ENCODE measurements around the gene GALNT5.

GALNT5 gene

GRCh38 chr2:157304811-157305722 is 47.6 kb downstream of the GALNT5 start:
- Histone ChIP-seq H3K36me3 (ENCODE audit: control insufficient read depth in 2 of 2, insufficient read depth in 1 of 2, low read length in 2 of 2) (no peaks in the 10 kb centered on the region), H3K4me3 (ENCODE audit: low read depth, low read length) (no peak overlapping the region), H3K27ac (ENCODE audit: extremely low read depth, low read depth, low read length) (no peak overlapping the region), H3K9me3 (ENCODE audit: control insufficient read depth, insufficient read depth, low read depth, low read length) (no peaks in the 10 kb centered on the region), H3K4me1 (ENCODE audit: control insufficient read depth, insufficient read depth, low read length) (no peaks in the 10 kb centered on the region)
- ChIA-PET CTCF (interaction anchor here (0.6 to 6.0 kb wide), 7 partner anchors 12 to 186 kb away, joined by 3 to 37 read pairs (median 4); partner anchors contain the start of gene ERMN), POLR2A (no interaction called here)
- TF ChIP-seq ZNF274 (IDR thresholded peaks at IDR 0.05; ENCODE audit: low read length) (no peak), ZNF274 (tag by site-specific recombination; IDR thresholded peaks at IDR 0.05; ENCODE audit: borderline replicate concordance) (no peak), KLF9 (tag by site-specific recombination; IDR thresholded peaks at IDR 0.05; ENCODE audit: low read depth) (no peak), ZNF394 (tag by site-specific recombination; IDR thresholded peaks at IDR 0.05; ENCODE audit: borderline replicate concordance) (no peak), ELK4 (IDR thresholded peaks at IDR 0.05; ENCODE audit: borderline replicate concordance, low read depth, low read length) (no peak), ZNF23 (tag by site-specific recombination; IDR thresholded peaks at IDR 0.05; ENCODE audit: borderline replicate concordance) (no peak), ZSCAN16 (tag by site-specific recombination; IDR thresholded peaks at IDR 0.05) (no peak), ZNF473 (tag by site-specific recombination; IDR thresholded peaks at IDR 0.05) (no peak), ZNF311 (tag by site-specific recombination; IDR thresholded peaks at IDR 0.05; ENCODE audit: borderline replicate concordance) (no peak), ZNF654 (tag by site-specific recombination; IDR thresholded peaks at IDR 0.05; ENCODE audit: low read depth) (no peak), ZNF544 (tag by site-specific recombination; IDR thresholded peaks at IDR 0.05) (no peak), ZNF624 (tag by site-specific recombination; IDR thresholded peaks at IDR 0.05) (no peak), HIC1 (tag by site-specific recombination; IDR thresholded peaks at IDR 0.05) (no peak), ZNF48 (tag by site-specific recombination; IDR thresholded peaks at IDR 0.05) (no peak), ZNF211 (tag by site-specific recombination; IDR thresholded peaks at IDR 0.05; ENCODE audit: low read depth) (no peak), GLIS1 (tag by site-specific recombination; IDR thresholded peaks at IDR 0.05) (no peak), ZNF324 (tag by site-specific recombination; IDR thresholded peaks at IDR 0.05) (no peak), HOXD13 (CRISPR knock-in tag; IDR thresholded peaks at IDR 0.05; ENCODE audit: borderline replicate concordance) (no peak), YY1 (tag by site-specific recombination; IDR thresholded peaks at IDR 0.05) (no peak)
- TF ChIP-seq, protein P1, sequence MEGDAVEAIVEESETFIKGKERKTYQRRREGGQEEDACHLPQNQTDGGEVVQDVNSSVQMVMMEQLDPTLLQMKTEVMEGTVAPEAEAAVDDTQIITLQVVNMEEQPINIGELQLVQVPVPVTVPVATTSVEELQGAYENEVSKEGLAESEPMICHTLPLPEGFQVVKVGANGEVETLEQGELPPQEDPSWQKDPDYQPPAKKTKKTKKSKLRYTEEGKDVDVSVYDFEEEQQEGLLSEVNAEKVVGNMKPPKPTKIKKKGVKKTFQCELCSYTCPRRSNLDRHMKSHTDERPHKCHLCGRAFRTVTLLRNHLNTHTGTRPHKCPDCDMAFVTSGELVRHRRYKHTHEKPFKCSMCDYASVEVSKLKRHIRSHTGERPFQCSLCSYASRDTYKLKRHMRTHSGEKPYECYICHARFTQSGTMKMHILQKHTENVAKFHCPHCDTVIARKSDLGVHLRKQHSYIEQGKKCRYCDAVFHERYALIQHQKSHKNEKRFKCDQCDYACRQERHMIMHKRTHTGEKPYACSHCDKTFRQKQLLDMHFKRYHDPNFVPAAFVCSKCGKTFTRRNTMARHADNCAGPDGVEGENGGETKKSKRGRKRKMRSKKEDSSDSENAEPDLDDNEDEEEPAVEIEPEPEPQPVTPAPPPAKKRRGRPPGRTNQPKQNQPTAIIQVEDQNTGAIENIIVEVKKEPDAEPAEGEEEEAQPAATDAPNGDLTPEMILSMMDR (tag by site-specific recombination; IDR thresholded peaks at IDR 0.05), result no peak
- TF ChIP-seq, protein P2, sequence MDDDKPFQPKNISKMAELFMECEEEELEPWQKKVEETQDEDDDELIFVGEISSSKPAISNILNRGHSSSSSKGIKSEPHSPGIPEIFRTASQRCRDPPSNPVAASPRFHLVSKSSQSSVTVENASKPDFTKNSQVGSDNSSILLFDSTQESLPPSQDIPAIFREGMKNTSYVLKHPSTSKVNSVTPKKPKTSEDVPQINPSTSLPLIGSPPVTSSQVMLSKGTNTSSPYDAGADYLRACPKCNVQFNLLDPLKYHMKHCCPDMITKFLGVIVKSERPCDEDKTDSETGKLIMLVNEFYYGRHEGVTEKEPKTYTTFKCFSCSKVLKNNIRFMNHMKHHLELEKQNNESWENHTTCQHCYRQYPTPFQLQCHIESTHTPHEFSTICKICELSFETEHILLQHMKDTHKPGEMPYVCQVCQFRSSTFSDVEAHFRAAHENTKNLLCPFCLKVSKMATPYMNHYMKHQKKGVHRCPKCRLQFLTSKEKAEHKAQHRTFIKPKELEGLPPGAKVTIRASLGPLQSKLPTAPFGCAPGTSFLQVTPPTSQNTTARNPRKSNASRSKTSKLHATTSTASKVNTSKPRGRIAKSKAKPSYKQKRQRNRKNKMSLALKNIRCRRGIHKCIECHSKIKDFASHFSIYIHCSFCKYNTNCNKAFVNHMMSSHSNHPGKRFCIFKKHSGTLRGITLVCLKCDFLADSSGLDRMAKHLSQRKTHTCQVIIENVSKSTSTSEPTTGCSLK (tag by site-specific recombination; IDR thresholded peaks at IDR 0.05), result no peak

Measured in HEK293 (cell line).